Type B pancreatic cell (in vitro differentiated cells): Measurements from ENCODE around the gene SH3RF3. TPM values are rescaled to one million over a fixed set of nuclear protein-coding genes. Genes with fewer than 3 reads are reported as not detected.

Experiments used
- DNase-seq: peaks from one replicate; pipeline ENCODE4 v3.0.0; 2021; ENCODE audit warnings: mixed read lengths; ENCODE audit not compliant: unreplicated experiment; ENCODE audit errors: extremely low spot score
- H3K27ac Mint-ChIP-seq: 2 replicates; pipeline ENCODE4 v1.8.0; 2021; ENCODE audit warnings: mild to moderate bottlenecking, mixed read lengths
- H3K27me3 Mint-ChIP-seq: 2 replicates; pipeline ENCODE4 v1.8.0; 2021; ENCODE audit warnings: mixed read lengths
- H3K36me3 Mint-ChIP-seq: 2 replicates; pipeline ENCODE4 v1.8.0; 2021; ENCODE audit warnings: mixed read lengths
- H3K4me1 Mint-ChIP-seq: one replicate; pipeline ENCODE4 v1.8.0; 2021; ENCODE audit warnings: mixed read lengths; ENCODE audit not compliant: unreplicated experiment
- H3K4me3 Mint-ChIP-seq: 2 replicates; pipeline ENCODE4 v1.8.0; 2021; ENCODE audit warnings: mild to moderate bottlenecking, mixed read lengths
- H3K9me3 Mint-ChIP-seq: 2 replicates; pipeline ENCODE4 v1.8.0; 2021; ENCODE audit warnings: mixed read lengths
- total RNA-seq: library from RNA; stranded (reverse); gene quantifications from 2 replicates; pipeline ENCODE4 v1.2.1, GENCODE V29; 2021; ENCODE audit warnings: low replicate concordance
- TF ChIP-seq, protein P1 (sequence below): fragments of 200-600 bp; sonication (generic); conservative IDR thresholded peaks from 2 replicates; pipeline ENCODE4 v1.5.0; 2021; ENCODE audit warnings: antibody characterized with exemption, mild to moderate bottlenecking

The SH3RF3 gene
- total RNA-seq, 1 donor from 2014 or later = 13.9 TPM

DNA sequence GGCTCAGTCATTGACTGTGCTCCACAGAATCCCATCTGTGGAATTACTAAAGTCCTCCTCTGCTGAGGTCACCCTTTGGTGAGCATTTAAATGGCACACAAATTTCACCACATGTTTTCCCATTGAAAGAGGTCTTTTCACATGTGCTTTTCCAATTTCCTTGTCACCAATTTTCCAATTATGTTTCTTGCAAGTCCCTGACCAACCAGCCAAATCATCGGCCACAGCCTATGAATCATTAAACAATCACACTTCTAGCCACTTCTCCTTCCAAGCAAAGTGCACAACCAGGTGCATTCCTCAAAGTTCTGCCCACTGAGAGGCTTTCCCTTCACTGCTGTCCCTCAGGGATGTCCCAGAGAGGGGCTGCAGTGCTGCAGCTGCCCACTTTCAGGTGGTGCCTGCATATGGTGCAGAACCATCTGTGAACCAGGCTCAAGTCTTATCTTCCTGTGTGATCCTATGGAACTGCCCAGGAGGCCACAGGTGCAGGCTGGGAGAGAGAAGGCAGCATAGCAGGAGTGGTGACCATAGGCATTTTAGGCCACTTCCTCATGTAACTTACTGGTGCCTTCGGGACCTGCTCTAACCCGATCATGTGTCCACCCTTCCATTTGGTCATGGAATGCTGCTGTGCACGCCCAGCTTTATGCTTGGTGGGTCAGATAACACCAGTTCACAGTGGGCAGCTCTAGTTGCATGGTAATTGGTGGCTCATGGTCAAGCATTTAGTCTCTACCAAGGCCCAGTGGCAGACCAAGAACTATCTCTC is 331.7 kb downstream of the SH3RF3 start:
- H3K27me3 Mint-ChIP-seq = no peaks in the 10 kb centered on the region
- H3K4me3 Mint-ChIP-seq = no peak overlapping the region
- TF ChIP-seq, protein P1, sequence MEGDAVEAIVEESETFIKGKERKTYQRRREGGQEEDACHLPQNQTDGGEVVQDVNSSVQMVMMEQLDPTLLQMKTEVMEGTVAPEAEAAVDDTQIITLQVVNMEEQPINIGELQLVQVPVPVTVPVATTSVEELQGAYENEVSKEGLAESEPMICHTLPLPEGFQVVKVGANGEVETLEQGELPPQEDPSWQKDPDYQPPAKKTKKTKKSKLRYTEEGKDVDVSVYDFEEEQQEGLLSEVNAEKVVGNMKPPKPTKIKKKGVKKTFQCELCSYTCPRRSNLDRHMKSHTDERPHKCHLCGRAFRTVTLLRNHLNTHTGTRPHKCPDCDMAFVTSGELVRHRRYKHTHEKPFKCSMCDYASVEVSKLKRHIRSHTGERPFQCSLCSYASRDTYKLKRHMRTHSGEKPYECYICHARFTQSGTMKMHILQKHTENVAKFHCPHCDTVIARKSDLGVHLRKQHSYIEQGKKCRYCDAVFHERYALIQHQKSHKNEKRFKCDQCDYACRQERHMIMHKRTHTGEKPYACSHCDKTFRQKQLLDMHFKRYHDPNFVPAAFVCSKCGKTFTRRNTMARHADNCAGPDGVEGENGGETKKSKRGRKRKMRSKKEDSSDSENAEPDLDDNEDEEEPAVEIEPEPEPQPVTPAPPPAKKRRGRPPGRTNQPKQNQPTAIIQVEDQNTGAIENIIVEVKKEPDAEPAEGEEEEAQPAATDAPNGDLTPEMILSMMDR = no peak
- DNase-seq = no peak
- H3K9me3 Mint-ChIP-seq = no peaks in the 10 kb centered on the region
- H3K36me3 Mint-ChIP-seq = no peaks in the 10 kb centered on the region
- no peak overlapping the region for H3K27ac Mint-ChIP-seq
- H3K4me1 Mint-ChIP-seq = peaks cover 7% of the 10 kb centered on the region

DNA sequence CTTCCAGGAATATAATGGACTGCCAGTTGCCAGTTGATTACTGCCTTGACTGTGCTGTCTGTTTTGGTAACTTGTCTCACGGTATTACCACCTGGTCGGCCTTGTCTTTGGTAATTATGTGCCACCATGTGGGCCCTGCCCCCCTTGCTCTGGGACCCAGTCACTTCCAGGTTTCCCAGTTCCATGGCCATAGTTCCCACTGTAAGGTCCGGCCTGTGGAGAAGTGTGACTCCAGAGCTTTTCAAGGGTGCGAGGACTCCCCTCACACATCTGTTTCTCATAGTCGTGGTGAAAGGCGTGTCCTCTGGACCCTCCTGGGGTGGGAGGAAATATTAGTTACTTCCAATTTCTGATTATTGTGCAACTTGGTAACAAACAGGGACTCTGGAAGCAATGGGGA is 334.2 kb downstream of the SH3RF3 start:
- H3K9me3 Mint-ChIP-seq = no peaks in the 10 kb centered on the region
- H3K27me3 Mint-ChIP-seq = no peaks in the 10 kb centered on the region
- peaks cover 7% of the 10 kb centered on the region for H3K4me1 Mint-ChIP-seq
- TF ChIP-seq, protein P1 = no peak
- no peak for DNase-seq
- no peak overlapping the region for H3K4me3 Mint-ChIP-seq
- H3K27ac Mint-ChIP-seq = no peak overlapping the region
- peaks cover 4% of the 10 kb centered on the region for H3K36me3 Mint-ChIP-seq

DNA sequence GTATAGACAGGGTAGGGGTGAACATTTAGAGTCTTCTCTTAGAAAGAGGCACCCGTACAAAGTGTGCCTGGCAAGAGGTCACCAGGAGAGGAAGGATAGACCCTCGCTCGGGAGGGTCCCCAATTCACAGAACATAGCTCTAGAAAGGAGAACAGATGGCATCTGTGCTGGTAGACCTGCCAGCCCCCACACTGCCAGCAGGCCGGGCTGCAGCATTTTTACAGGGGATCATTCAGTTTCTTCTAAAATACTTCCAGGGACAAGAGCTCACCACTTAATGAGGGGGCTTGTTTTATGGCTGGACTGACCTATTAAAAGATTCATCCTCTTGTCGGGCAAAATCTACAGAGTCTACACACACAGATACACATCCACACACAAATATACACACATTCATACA is 334.9 kb downstream of the SH3RF3 start:
- H3K9me3 Mint-ChIP-seq = no peaks in the 10 kb centered on the region
- no peak for DNase-seq
- no peak overlapping the region for H3K27ac Mint-ChIP-seq
- peaks cover 9% of the 10 kb centered on the region for H3K4me1 Mint-ChIP-seq
- TF ChIP-seq, protein P1 = no peak
- no peak overlapping the region for H3K4me3 Mint-ChIP-seq
- H3K27me3 Mint-ChIP-seq = no peaks in the 10 kb centered on the region
- peaks cover 4% of the 10 kb centered on the region for H3K36me3 Mint-ChIP-seq

DNA sequence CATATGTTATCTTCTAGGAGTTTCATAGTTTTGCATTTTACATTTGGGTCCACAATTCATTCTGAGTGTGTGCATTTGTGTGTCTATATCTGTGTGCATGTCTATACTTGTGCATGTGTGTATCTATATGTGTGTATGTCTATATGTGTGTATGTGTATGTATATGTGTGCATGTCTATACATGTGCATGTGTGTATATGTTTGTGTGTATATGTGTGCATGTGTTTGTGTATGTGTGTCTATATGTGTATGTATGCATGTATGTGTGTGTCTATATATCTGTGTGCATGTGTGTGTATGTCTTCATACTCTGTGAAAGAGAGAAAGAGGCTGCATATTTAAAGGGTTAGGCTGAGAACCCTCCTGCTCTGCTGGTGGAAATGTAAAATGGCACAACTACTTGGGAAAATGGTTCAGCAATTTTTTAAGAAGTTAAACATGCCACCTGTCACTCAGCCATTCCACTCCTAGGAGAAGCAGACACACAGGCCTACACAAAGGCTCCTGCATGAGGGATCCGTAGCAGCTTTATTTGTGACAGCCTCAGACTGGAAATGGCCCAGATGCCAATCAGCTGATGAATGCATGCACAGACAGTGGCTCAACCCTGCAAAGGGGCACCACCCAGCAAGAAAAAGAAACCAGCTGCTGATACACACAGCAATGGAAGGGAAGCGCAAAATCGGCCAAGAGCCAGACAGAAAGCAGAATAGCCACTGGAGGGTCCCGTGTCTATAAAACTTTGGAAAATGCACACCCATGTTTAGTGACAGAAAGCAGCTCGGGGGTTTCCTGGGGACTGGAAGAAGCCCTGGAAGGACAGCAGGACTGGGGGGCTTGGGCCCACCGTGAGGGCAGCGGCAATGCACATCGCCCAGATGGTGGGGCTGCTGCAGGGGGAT is 337.9 kb downstream of the SH3RF3 start:
- Mint-ChIP-seq H3K27ac (no peak overlapping the region), H3K4me1 (peaks cover 21% of the 10 kb centered on the region), H3K27me3 (no peaks in the 10 kb centered on the region), H3K4me3 (no peak overlapping the region), H3K36me3 (peaks cover 4% of the 10 kb centered on the region), H3K9me3 (peaks cover 5% of the 10 kb centered on the region)
- TF ChIP-seq, protein P1 = no peak
- DNase-seq = no peak

DNA sequence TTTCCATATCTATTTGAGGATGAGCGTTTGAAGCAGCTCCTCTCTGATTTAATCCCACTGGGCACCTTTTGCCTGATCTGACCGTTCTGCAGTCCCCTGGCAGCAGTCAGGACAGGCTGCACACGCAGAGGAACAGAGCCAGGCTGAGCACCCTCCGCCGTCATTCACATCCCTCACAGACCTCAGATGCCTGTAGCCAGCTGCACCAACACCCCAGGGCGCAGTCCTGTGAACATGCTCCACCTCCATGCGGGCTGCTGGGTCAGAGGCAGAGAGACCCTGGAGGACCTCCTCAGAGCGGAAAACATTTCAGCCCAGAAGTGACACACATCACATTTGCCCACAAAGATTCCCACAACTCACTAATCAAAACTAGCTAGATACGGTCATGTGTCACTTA is 338.7 kb downstream of the SH3RF3 start:
- DNase-seq = no peak
- Mint-ChIP-seq H3K27me3 (no peaks in the 10 kb centered on the region), H3K4me3 (no peak overlapping the region), H3K27ac (no peak overlapping the region), H3K9me3 (peaks cover 5% of the 10 kb centered on the region), H3K36me3 (peaks cover 4% of the 10 kb centered on the region), H3K4me1 (peaks cover 27% of the 10 kb centered on the region)
- TF ChIP-seq, protein P1 = no peak
